RWPE1 (cell line): ENCODE measurements around the gene USP35.

Experiments used
- CTCF ChIA-PET: fragments of 350-600 bp; sonication (Branson Sonifier 250); formaldehyde crosslinking; extraction: SDS; loops from one replicate; lab custom pipeline; 2021; lab: Yijun Ruan, JAX
- POLR2A ChIA-PET: fragments of 400-600 bp; formaldehyde crosslinking; extraction: SDS; loops from one replicate; lab custom pipeline; 2020; ENCODE audit warnings: antibody characterized with exemption; ENCODE audit not compliant: low non-redundant PET; lab: Yijun Ruan, JAX
- DNase-seq: peaks from one replicate; pipeline ENCODE4 v3.0.0; 2012; ENCODE audit warnings: low spot score
- H3K27ac ChIP-seq: fragments of 450-650 bp; 2 replicates; pipeline ENCODE4 v1.5.1; 2017
- TF ChIP-seq, protein P1 (sequence below): fragments of 450-650 bp; conservative IDR thresholded peaks from 2 replicates; pipeline ENCODE4 v1.5.1; 2017; ENCODE audit warnings: low read depth, mild to moderate bottlenecking

The USP35 gene

DNA sequence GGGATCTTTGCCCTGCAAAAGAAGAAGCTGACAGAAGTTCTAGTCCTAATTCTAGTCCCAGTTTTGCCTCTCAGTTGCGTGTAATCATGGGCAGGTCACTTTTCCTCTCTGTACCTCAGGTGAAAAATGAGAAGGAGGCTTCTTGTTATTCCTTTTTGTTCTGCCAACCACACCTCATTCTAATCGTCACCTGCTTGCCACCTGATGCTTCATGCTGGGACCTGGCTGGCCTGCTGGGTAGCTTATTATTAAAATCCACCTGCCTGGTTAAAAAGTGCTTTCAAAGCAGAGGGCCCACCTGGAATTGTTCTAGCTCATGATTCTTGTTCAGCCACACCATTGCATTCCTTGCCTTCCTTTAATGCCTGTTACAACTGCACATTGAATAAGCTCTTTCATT, 40.9 kb upstream of the USP35 start:
- no peak for DNase-seq
- TF ChIP-seq, protein P1, sequence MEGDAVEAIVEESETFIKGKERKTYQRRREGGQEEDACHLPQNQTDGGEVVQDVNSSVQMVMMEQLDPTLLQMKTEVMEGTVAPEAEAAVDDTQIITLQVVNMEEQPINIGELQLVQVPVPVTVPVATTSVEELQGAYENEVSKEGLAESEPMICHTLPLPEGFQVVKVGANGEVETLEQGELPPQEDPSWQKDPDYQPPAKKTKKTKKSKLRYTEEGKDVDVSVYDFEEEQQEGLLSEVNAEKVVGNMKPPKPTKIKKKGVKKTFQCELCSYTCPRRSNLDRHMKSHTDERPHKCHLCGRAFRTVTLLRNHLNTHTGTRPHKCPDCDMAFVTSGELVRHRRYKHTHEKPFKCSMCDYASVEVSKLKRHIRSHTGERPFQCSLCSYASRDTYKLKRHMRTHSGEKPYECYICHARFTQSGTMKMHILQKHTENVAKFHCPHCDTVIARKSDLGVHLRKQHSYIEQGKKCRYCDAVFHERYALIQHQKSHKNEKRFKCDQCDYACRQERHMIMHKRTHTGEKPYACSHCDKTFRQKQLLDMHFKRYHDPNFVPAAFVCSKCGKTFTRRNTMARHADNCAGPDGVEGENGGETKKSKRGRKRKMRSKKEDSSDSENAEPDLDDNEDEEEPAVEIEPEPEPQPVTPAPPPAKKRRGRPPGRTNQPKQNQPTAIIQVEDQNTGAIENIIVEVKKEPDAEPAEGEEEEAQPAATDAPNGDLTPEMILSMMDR: no peak
- CTCF ChIA-PET: interaction anchor here (0.6 kb wide), 1 partner anchor 72 kb away, joined by 4 read pairs; no protein-coding TSS in a partner anchor
- H3K27ac ChIP-seq: no peak overlapping the region
- POLR2A ChIA-PET: no interaction called here

DNA sequence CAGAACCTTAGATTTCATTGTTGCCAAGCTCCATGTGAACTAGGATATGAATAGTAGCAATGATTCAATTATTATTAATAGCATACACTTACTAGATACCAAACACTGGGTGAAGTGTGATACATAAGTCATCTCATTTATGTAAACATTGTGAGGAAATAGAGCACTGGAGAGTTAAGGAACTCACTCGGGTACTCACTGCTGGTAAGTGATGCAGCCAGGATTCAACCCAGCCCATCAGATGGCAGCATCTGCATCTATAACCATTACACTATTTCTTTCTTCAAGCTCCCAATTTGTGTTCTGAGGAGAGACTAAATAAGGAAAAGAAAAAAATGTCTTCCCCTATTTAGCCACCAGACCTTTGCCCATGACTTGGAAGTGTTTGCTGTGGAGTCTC, 39.1 kb upstream of the USP35 start:
- DNase-seq: peak; percentile 39
- no peak overlapping the region for H3K27ac ChIP-seq
- TF ChIP-seq, protein P1: no peak
- ChIA-PET POLR2A (no interaction called here), CTCF (interaction anchor here (0.7 kb wide), 2 partner anchors 21 to 1262 kb away, joined by 3 read pairs; no protein-coding TSS in a partner anchor)

DNA sequence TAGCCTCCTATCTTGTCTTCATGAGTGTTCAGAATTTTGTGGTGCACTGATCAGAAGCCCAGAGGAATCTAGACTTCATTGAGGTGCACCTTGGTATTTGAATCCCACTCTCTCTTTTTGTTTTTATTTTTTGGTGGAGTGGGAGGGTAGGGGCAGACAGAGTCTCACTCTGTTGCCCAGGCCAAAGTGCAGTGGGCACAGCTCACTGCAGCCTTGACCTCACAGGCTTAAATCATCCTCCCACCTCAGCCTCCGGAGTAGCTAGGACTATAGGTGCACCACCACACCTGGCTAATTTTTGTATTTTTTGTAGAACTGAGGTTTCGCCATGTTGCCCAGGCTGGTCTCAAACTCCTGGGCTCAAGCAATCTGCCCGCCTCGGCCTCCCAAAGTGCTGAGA, 38.4 kb upstream of the USP35 start:
- POLR2A ChIA-PET: no interaction called here
- TF ChIP-seq, protein P1: no peak
- no peak overlapping the region for H3K27ac ChIP-seq
- DNase-seq: no peak
- CTCF ChIA-PET: no interaction called here

DNA sequence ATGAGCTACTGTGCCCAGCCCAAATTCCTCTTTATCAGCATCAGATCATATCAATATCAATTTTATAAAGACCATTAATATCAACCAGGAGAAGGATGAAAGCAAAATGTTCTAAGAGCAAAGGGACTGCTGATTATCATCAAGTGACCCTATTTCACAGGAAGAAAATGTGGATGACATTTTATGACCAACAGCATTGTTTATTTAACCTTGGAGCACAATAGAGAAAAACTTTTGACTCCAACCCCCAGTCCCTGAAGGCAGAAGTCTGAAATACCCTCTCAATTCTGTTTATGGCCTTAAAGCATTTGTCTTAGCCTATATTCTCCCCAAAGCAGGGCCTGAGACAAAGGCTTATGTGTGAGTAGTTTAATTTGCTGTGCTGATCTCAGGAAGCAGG, 38.0 kb upstream of the USP35 start:
- POLR2A ChIA-PET: no interaction called here
- TF ChIP-seq, protein P1: no peak
- CTCF ChIA-PET: no interaction called here
- DNase-seq: no peak
- H3K27ac ChIP-seq: no peak overlapping the region

DNA sequence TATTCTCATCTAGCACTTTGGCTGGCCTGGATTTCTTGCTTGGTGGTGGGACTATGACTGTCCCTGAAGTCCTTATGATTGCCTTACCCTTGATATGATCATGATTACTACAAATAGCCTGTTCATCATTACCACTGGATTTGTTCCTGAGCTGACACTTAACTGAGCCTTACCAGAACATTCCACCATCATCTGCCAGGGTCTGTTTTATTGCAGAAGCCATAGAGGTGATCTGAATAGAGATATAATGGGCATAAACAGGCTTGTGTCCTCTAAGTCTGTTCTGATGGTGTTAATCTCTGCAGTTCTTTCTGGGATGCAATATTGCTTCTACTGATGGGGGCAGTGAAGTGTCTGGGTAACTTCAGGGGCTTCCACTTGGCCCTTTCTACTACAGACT, 36.9 kb upstream of the USP35 start:
- ChIA-PET CTCF (no interaction called here), POLR2A (no interaction called here)
- DNase-seq: no peak
- no peak overlapping the region for H3K27ac ChIP-seq
- TF ChIP-seq, protein P1: no peak

DNA sequence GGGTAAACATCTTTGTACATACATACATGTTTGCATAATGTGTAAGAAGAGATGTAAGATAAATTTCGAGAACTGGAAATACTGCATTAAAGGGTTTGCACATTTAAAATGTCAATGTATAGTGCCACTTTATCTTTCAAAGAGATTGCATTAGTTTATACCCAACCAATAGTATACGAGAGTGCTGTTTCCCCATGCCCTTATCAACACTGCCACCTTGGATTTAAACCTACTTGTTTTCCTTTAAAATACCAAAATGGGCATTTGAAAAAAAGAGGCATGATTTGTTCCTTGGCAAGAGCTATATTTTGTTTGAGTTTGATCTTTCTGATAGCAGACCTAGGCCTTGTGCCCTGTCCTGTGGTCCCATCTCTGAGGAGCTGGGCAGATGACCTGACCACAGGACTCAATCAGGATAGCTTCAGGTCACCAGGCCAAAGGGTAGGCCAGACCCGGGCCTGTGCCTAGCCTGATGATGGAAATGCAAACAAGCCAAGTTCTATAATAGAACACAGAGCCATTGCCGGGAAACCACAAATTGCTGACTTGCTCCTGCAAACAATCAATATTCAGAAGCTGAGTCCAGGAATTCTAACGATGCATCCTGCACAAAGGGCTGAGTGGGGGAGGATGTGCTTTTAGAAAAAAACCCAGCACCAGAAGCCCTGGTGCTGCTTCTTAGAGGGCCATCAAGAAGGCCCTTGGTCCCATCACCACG, 32.4 kb upstream of the USP35 start:
- TF ChIP-seq, protein P1: no peak
- POLR2A ChIA-PET: no interaction called here
- no peak overlapping the region for H3K27ac ChIP-seq
- no peak for DNase-seq
- CTCF ChIA-PET: no interaction called here
